Neural progenitor cell (in vitro differentiated cells): ENCODE data around the gene ZNF212. TPM values are rescaled to one million over a fixed set of nuclear protein-coding genes. Genes with fewer than 3 reads are reported as not detected.

Experiments
- DNase-seq: peaks from one replicate; pipeline ENCODE4 v3.0.0-alpha.2; 2016; ENCODE audit warnings: low spot score
- H2AFZ ChIP-seq: fragments of 200-600 bp; sonication (generic); replicated peaks from 2 replicates; pipeline ENCODE4 v1.6.1; 2016; ENCODE audit warnings: antibody characterized with exemption
- H3F3A ChIP-seq: fragments of 200-600 bp; sonication (generic); 2 replicates; pipeline ENCODE4 v1.6.1; 2016; ENCODE audit warnings: antibody characterized with exemption, low read depth
- H3K27ac ChIP-seq: fragments of 200-600 bp; sonication (generic); 2 replicates; pipeline ENCODE4 v1.5.1; 2016; ENCODE audit warnings: mild to moderate bottlenecking
- H3K27me3 ChIP-seq: fragments of 200-600 bp; sonication (generic); 2 replicates; pipeline ENCODE4 v1.6.1; 2016; ENCODE audit warnings: mild to moderate bottlenecking, moderate library complexity
- H3K36me3 ChIP-seq: fragments of 200-600 bp; sonication (generic); 2 replicates; pipeline ENCODE4 v1.5.1; 2016
- H3K4me1 ChIP-seq: fragments of 200-600 bp; sonication (generic); 2 replicates; pipeline ENCODE4 v1.6.1; 2016; ENCODE audit warnings: mixed run types
- H3K4me2 ChIP-seq: fragments of 200-600 bp; sonication (generic); 2 replicates; pipeline ENCODE4 v1.6.1; 2016
- H3K4me3 ChIP-seq: fragments of 200-600 bp; sonication (generic); 2 replicates; pipeline ENCODE4 v1.5.1; 2016
- H3K79me2 ChIP-seq: fragments of 200-600 bp; sonication (generic); 2 replicates; pipeline ENCODE4 v1.6.1; 2016; ENCODE audit warnings: low read depth
- H3K9ac ChIP-seq: fragments of 200-600 bp; sonication (generic); 2 replicates; pipeline ENCODE4 v1.6.1; 2016
- H3K9me3 ChIP-seq: fragments of 200-600 bp; sonication (generic); 2 replicates; pipeline ENCODE4 v1.5.1; 2016; ENCODE audit warnings: low read depth
- H4K20me1 ChIP-seq: fragments of 200-600 bp; sonication (generic); 2 replicates; pipeline ENCODE4 v1.6.1; 2016; ENCODE audit warnings: low read depth
- H3K27ac Mint-ChIP-seq: 3 replicates; pipeline ENCODE4 v1.8.0; 2021; ENCODE audit warnings: mixed read lengths
- H3K27me3 Mint-ChIP-seq: 2 replicates; pipeline ENCODE4 v1.8.0; 2022; ENCODE audit warnings: low read depth, mild to moderate bottlenecking, inconsistent platforms, moderate library complexity, mixed read lengths; ENCODE audit not compliant: insufficient read depth
- H3K36me3 Mint-ChIP-seq: 3 replicates; pipeline ENCODE4 v1.8.0; 2021; ENCODE audit warnings: mixed read lengths
- H3K4me1 Mint-ChIP-seq: 3 replicates; pipeline ENCODE4 v1.8.0; 2021; ENCODE audit warnings: mixed read lengths
- H3K4me3 Mint-ChIP-seq: 3 replicates; pipeline ENCODE4 v1.8.0; 2021; ENCODE audit warnings: mild to moderate bottlenecking, moderate library complexity, mixed read lengths
- H3K9me3 Mint-ChIP-seq: 3 replicates; pipeline ENCODE4 v1.8.0; 2020; ENCODE audit warnings: mixed read lengths
- EZH2 ChIP-seq: fragments of 200-600 bp; sonication (generic); IDR thresholded peaks from 2 replicates; pipeline ENCODE4 v1.6.1; 2017; ENCODE audit warnings: antibody characterized with exemption, mild to moderate bottlenecking, moderate library complexity
- EZH2phosphoT487 ChIP-seq: fragments of 200-600 bp; sonication (generic); IDR thresholded peaks from 2 replicates; pipeline ENCODE4 v1.6.1; 2017; ENCODE audit warnings: antibody characterized with exemption
- total RNA-seq: library from RNA; depleted of rRNA; stranded (reverse); fragments of >200 nt; gene quantifications from 2 replicates; pipeline ENCODE4 v1.2.3, GENCODE V29; 2015; ENCODE audit warnings: low replicate concordance
- TF ChIP-seq, protein P1 (sequence below): fragments of 200-600 bp; sonication (generic); IDR thresholded peaks from 2 replicates; pipeline ENCODE4 v1.5.1; 2017; ENCODE audit warnings: antibody characterized with exemption, mild to moderate bottlenecking

The ZNF212 gene
- total RNA-seq, 1 donor from 2014 or later, result 11.2 TPM

DNA sequence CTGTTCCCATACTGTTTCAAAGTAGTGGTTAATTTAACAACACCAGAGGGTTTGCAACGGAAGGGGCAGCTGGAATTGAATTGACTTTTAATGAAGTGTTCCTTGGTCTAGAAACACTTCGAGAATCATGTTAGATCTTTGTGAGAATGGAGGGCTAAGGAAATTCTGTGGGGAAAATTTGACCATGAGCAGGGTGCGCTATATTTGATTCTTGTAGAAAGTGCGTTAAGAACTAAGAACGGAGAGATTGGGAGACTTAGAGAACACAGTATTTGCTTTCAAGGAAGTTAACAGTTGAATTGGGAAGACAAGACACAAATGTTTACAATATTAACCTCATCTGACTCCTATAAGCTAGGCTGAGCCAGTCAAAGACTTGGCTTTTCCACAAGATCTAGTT lies 1.2 kb downstream of the ZNF212 start:
- Histone ChIP-seq H3K4me1 (peaks cover 8% of the 10 kb centered on the region), H3K27ac (no peak overlapping the region), H3K36me3 (no peaks in the 10 kb centered on the region), H4K20me1 (peaks cover 23% of the 10 kb centered on the region), H3K27me3 (peaks cover 31% of the 10 kb centered on the region), H3K4me2 (peak overlapping the region; percentile 99), H3F3A (no peaks in the 10 kb centered on the region), H3K4me3 (peak overlapping the region; percentile 96), H3K9ac (peak overlapping the region; percentile 90), H2AFZ (no peak overlapping the region), H3K9me3 (no peaks in the 10 kb centered on the region), H3K79me2 (peaks cover 61% of the 10 kb centered on the region)
- Mint-ChIP-seq H3K4me3 (peak overlapping the region; percentile 98), H3K9me3 (peaks cover 12% of the 10 kb centered on the region), H3K27ac (no peak overlapping the region), H3K4me1 (peaks cover 14% of the 10 kb centered on the region), H3K36me3 (peaks cover 15% of the 10 kb centered on the region), H3K27me3 (peaks cover 6% of the 10 kb centered on the region)
- DNase-seq, result no peak
- TF ChIP-seq, protein P1, sequence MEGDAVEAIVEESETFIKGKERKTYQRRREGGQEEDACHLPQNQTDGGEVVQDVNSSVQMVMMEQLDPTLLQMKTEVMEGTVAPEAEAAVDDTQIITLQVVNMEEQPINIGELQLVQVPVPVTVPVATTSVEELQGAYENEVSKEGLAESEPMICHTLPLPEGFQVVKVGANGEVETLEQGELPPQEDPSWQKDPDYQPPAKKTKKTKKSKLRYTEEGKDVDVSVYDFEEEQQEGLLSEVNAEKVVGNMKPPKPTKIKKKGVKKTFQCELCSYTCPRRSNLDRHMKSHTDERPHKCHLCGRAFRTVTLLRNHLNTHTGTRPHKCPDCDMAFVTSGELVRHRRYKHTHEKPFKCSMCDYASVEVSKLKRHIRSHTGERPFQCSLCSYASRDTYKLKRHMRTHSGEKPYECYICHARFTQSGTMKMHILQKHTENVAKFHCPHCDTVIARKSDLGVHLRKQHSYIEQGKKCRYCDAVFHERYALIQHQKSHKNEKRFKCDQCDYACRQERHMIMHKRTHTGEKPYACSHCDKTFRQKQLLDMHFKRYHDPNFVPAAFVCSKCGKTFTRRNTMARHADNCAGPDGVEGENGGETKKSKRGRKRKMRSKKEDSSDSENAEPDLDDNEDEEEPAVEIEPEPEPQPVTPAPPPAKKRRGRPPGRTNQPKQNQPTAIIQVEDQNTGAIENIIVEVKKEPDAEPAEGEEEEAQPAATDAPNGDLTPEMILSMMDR, result no peak
- TF ChIP-seq EZH2phosphoT487 (no peak), EZH2 (no peak)

DNA sequence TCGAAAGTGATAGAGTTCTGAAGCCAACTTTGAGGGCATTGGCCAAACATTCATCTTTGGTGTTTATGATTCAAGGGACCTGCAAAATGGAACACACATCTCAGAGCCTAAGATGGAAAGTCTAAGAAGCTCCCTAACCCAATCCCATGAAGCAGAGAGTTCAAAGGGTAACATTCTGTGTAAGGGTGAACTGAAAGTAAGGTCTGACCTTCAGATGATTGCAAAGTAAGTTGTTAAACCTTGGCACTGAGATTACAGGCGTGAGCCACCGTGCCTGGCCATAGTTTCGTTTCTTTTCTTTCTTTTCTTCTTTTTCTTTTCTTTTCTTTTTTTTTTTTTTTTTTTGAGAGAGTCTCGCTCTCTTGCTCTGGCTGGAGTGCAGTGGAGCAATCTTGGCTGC lies 2.2 kb downstream of the ZNF212 start:
- Mint-ChIP-seq H3K4me3 (peak overlapping the region; percentile 64), H3K36me3 (peaks cover 17% of the 10 kb centered on the region), H3K27ac (no peak overlapping the region), H3K27me3 (peaks cover 6% of the 10 kb centered on the region), H3K4me1 (peaks cover 14% of the 10 kb centered on the region), H3K9me3 (peaks cover 12% of the 10 kb centered on the region)
- H4K20me1 ChIP-seq, result peaks cover 30% of the 10 kb centered on the region
- no peaks in the 10 kb centered on the region for H3K9me3 ChIP-seq
- peaks cover 8% of the 10 kb centered on the region for H3K4me1 ChIP-seq
- no peaks in the 10 kb centered on the region for H3F3A ChIP-seq
- TF ChIP-seq, protein P1, result no peak
- TF ChIP-seq EZH2, result no peak
- no peak for TF ChIP-seq EZH2phosphoT487
- H3K4me3 ChIP-seq, result no peak overlapping the region
- H3K4me2 ChIP-seq, result no peak overlapping the region
- no peak overlapping the region for H3K27ac ChIP-seq
- no peak for DNase-seq
- peaks cover 25% of the 10 kb centered on the region for H3K27me3 ChIP-seq
- no peak overlapping the region for H2AFZ ChIP-seq
- peaks cover 72% of the 10 kb centered on the region for H3K79me2 ChIP-seq
- H3K36me3 ChIP-seq, result no peaks in the 10 kb centered on the region
- H3K9ac ChIP-seq, result no peak overlapping the region

DNA sequence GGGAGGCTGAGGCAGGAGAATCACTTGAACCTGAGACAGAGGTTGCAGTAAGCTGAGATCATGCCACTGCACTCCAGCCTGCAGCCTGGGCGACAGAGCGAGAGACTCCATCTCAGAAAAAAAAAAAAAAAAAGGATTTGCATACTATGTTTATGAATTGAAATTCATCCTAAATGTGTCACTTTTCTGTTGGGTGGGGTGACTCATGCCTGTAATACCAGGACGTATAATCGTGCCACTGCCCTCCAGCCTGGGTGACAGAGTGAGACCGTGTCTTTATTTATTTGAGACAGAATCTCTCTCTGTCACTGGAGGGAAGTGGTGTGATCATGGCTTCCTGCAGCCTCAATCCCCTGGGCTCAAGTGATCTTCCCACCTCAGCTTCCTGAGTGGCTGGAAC lies 5.8 kb downstream of the ZNF212 start:
- Histone ChIP-seq H3K27me3 (no peaks in the 10 kb centered on the region), H4K20me1 (peaks cover 52% of the 10 kb centered on the region), H3K27ac (no peak overlapping the region), H3K4me1 (peaks cover 8% of the 10 kb centered on the region), H2AFZ (no peak overlapping the region), H3F3A (no peaks in the 10 kb centered on the region), H3K9ac (no peak overlapping the region), H3K4me3 (no peak overlapping the region), H3K36me3 (no peaks in the 10 kb centered on the region), H3K79me2 (peaks cover 95% of the 10 kb centered on the region), H3K9me3 (no peaks in the 10 kb centered on the region), H3K4me2 (no peak overlapping the region)
- Mint-ChIP-seq H3K4me3 (no peak overlapping the region), H3K36me3 (peaks cover 17% of the 10 kb centered on the region), H3K27ac (no peak overlapping the region), H3K9me3 (peaks cover 12% of the 10 kb centered on the region), H3K27me3 (peaks cover 2% of the 10 kb centered on the region), H3K4me1 (peaks cover 8% of the 10 kb centered on the region)
- no peak for TF ChIP-seq EZH2phosphoT487
- TF ChIP-seq EZH2, result no peak
- TF ChIP-seq, protein P1, result no peak
- DNase-seq, result no peak
